Keratinocyte (primary cell): ENCODE measurements around the gene P4HB. TPM values are rescaled to one million over a fixed set of nuclear protein-coding genes. Genes with fewer than 3 reads are reported as not detected.

Experiments
- DNase-seq: peaks from one replicate; pipeline ENCODE4 v3.0.0-alpha.2; 2011; ENCODE audit warnings: low read depth, missing footprints, low spot score
- FAIRE-seq: peaks from 2 replicates; lab custom pipeline; 2011; peaks lifted over from hg19 to GRCh38; lab: Jason Lieb, UNC
- H2AFZ ChIP-seq: 2 replicates; pipeline ENCODE4 v1.6.0; 2012; ENCODE audit warnings: low read length, control low read depth, inconsistent platforms; ENCODE audit not compliant: control insufficient read depth
- H3K27ac ChIP-seq: 2 replicates; pipeline ENCODE4 v1.5.1; 2011; ENCODE audit warnings: low read length; ENCODE audit not compliant: control insufficient read depth, insufficient read depth
- H3K27me3 ChIP-seq: 3 replicates; pipeline ENCODE4 v1.6.0; 2011; ENCODE audit warnings: low read length; ENCODE audit not compliant: control insufficient read depth, insufficient read depth; ENCODE audit errors: extremely low read depth
- H3K36me3 ChIP-seq, 2 experiments: 2 replicates in 1 of 2; 3 replicates in 1 of 2; pipeline ENCODE4 v1.5.1; 2011; ENCODE audit warnings: low read length in 2 of 2, mild to moderate bottlenecking in 1 of 2; ENCODE audit not compliant: control insufficient read depth in 2 of 2, insufficient read depth in 2 of 2; ENCODE audit errors: extremely low read depth in 1 of 2
- H3K4me1 ChIP-seq: 3 replicates; pipeline ENCODE4 v1.5.1; 2011; ENCODE audit warnings: low read length; ENCODE audit not compliant: control insufficient read depth, insufficient read depth; ENCODE audit errors: extremely low read depth
- H3K4me2 ChIP-seq: 3 replicates; pipeline ENCODE4 v1.6.0; 2011; ENCODE audit warnings: low read depth, low read length; ENCODE audit not compliant: control insufficient read depth, insufficient read depth; ENCODE audit errors: extremely low read depth
- H3K4me3 ChIP-seq, 3 experiments: fragments of 200-600 bp in 1 of 3; sonication (generic) in 1 of 3; 2 replicates in 2 of 3; 3 replicates in 1 of 3; pipeline ENCODE4 v1.5.1; 2011 to 2016; ENCODE audit warnings: low read length in 3 of 3, mild to moderate bottlenecking in 3 of 3, control low read depth in 2 of 3, inconsistent platforms in 1 of 3, low read depth in 1 of 3, mixed read lengths in 1 of 3, mixed run types in 1 of 3, moderate library complexity in 1 of 3; ENCODE audit not compliant: control insufficient read depth in 2 of 3, insufficient read depth in 2 of 3; ENCODE audit errors: extremely low read depth in 1 of 3
- H3K79me2 ChIP-seq: 2 replicates; pipeline ENCODE4 v1.6.0; 2012; ENCODE audit warnings: low read length; ENCODE audit not compliant: control insufficient read depth, insufficient read depth
- H3K9ac ChIP-seq: 3 replicates; pipeline ENCODE4 v1.6.0; 2011; ENCODE audit warnings: low read length; ENCODE audit not compliant: control insufficient read depth, insufficient read depth; ENCODE audit errors: extremely low read depth
- H3K9me1 ChIP-seq: 3 replicates; pipeline ENCODE4 v1.6.0; 2011; ENCODE audit warnings: low read length; ENCODE audit not compliant: control insufficient read depth, insufficient read depth; ENCODE audit errors: extremely low read depth
- H3K9me3 ChIP-seq: 2 replicates; pipeline ENCODE4 v1.5.1; 2012; ENCODE audit warnings: low read depth, low read length; ENCODE audit not compliant: control insufficient read depth
- H4K20me1 ChIP-seq: 3 replicates; pipeline ENCODE4 v1.6.0; 2011; ENCODE audit warnings: low read length; ENCODE audit not compliant: control insufficient read depth, insufficient read depth; ENCODE audit errors: extremely low read depth
- CTCF ChIP-seq, 3 experiments: IDR thresholded peaks in 1 of 3; conservative IDR thresholded peaks in 1 of 3; optimal IDR thresholded peaks in 1 of 3; 2 replicates in 2 of 3; 3 replicates in 1 of 3; pipeline versions ENCODE3 to v1.5.1; 2011; ENCODE audit warnings: low read length in 3 of 3, mild to moderate bottlenecking in 3 of 3, moderate library complexity in 2 of 3, control low read depth in 1 of 3, inconsistent platforms in 1 of 3; ENCODE audit not compliant: insufficient read depth in 2 of 3; ENCODE audit errors: extremely low read depth in 1 of 3
- EZH2 ChIP-seq: IDR thresholded peaks from one replicate; pipeline ENCODE4 v1.6.1; 2012; ENCODE audit warnings: inconsistent platforms, mild to moderate bottlenecking, low read length, moderate library complexity
- dilution Hi-C: fragments of 300-500 bp; cut with MboI; formaldehyde crosslinking; loops from one replicate; pipeline ENCODE4 v1.7.0; 2020; ENCODE audit warnings: low sequenced_read_pairs; ENCODE audit not compliant: extremely low pct_ligation_motif_present
- polyA plus RNA-seq, 5 experiments: library from polyadenylated mRNA; depleted of rRNA in 3 of 5; stranded (reverse) in 3 of 5; stranded (forward) in 1 of 5; unstranded in 1 of 5; fragments of >200 nt; gene quantifications; 1 replicate in 1 of 5; 2 replicates in 3 of 5; 3 replicates in 1 of 5; pipeline versions ENCODE4 v1.2.1 to v1.2.3, GENCODE V29; 2011 to 2012; ENCODE audit warnings: missing spikeins in 2 of 5, low read depth in 1 of 5, low replicate concordance in 1 of 5

P4HB gene
- polyA plus RNA-seq, 1 donor (not counting 4 experiments of a cell fraction or from before 2014, with no cell fraction given), result 149 TPM

GRCh38 chr17:81824595-81824994 is 35.7 kb downstream of the P4HB start:
- H2AFZ ChIP-seq, result no peak overlapping the region
- no peak overlapping the region for H3K4me3 ChIP-seq
- TF ChIP-seq CTCF (optimal IDR thresholded peaks at IDR 0.05 in 1 of 3, IDR thresholded peaks at IDR 0.05 in 1 of 3, conservative IDR thresholded peaks at IDR 0.05 in 1 of 3; ENCODE audit: extremely low read depth in 1 of 3, insufficient read depth in 2 of 3, low read length in 3 of 3) (no peak), EZH2 (no peak)
- H3K79me2 ChIP-seq, result no peaks in the 10 kb centered on the region
- dilution Hi-C loops, result no loop called here
- no peaks in the 10 kb centered on the region for H3K9me1 ChIP-seq
- H3K4me2 ChIP-seq, result no peak overlapping the region
- DNase-seq (no peak), FAIRE-seq (no peak)
- H3K27ac ChIP-seq, result no peak overlapping the region
- H3K36me3 ChIP-seq, result peaks cover 0 to 1% of the 10 kb centered on the region in 2 experiments
- H3K9ac ChIP-seq, result no peak overlapping the region
- H3K27me3 ChIP-seq, result no peaks in the 10 kb centered on the region
- H4K20me1 ChIP-seq, result no peaks in the 10 kb centered on the region
- H3K4me1 ChIP-seq, result peaks cover 15% of the 10 kb centered on the region
- H3K9me3 ChIP-seq, result no peaks in the 10 kb centered on the region

- Histone ChIP-seq H4K20me1 (no peaks in the 10 kb centered on the region), H2AFZ (no peak overlapping the region), H3K9me1 (no peaks in the 10 kb centered on the region), H3K4me2 (no peak overlapping the region), H3K27me3 (no peaks in the 10 kb centered on the region), H3K4me3 (no peak overlapping the region), H3K4me1 (peaks cover 11% of the 10 kb centered on the region), H3K36me3 (peaks cover 0 to 1% of the 10 kb centered on the region in 2 experiments), H3K9ac (no peak overlapping the region), H3K27ac (no peak overlapping the region), H3K79me2 (no peaks in the 10 kb centered on the region), H3K9me3 (no peaks in the 10 kb centered on the region)
- TF ChIP-seq CTCF (optimal IDR thresholded peaks at IDR 0.05 in 1 of 3, IDR thresholded peaks at IDR 0.05 in 1 of 3, conservative IDR thresholded peaks at IDR 0.05 in 1 of 3; ENCODE audit: extremely low read depth in 1 of 3, insufficient read depth in 2 of 3, low read length in 3 of 3) (no peak), EZH2 (no peak)
- no peak for DNase-seq
- no peak for FAIRE-seq
- dilution Hi-C loops, result no loop called here
These were observed 36.4 kb downstream of the P4HB start for GRCh38 chr17:81823820-81824550.
